Measurements from ENCODE around the gene KLHL17.
A peak's percentile ranks its signal among the peaks of the same experiment; 100 is the strongest.

KLHL17 gene

GRCh38 chr1:923131-923990, 37.0 kb upstream of the KLHL17 start, which contains the start of gene SAMD11:
TSS of gene SAMD11 (plus strand) at chr1:923923. CDS start at chr1:924432, 509 bp downstream.
- DNase-seq, result peak; percentile 84

DNA sequence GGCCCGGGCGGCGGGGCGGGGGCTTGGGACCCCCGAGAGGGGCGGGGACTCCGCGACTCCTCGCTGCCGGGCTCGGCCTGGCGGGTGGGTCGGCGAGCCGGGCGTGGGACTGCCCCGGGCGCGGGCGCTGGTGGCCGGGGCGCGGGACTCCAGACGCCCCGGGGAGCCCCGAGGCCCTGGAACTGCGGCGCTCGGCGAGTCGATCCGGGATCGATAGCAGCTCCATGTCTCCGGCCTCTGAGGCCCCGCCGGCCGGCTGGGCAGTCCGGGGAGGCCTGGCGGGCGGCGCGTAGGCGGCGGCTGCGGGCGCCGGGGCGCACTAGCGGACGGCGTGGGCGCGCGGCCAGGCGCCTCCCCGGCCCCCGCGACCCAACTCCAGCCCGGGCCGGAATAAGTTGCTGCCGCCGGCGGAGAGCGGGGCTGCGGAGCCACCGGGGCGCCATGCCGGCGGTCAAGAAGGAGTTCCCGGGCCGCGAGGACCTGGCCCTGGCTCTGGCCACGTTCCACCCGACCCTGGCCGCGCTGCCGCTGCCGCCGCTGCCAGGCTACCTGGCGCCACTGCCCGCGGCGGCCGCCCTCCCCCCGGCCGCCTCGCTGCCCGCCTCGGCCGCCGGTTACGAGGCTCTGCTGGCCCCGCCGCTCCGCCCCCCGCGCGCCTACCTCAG, 36.3 kb upstream of the KLHL17 start:
- DNase-seq, result no peak

- no peak for DNase-seq
Measured at GRCh38 chr1:924656-925560, 35.5 kb upstream of the KLHL17 start.

- DNase-seq, result peak; percentile 58
Measured at GRCh38 chr1:925561-926421, 34.6 kb upstream of the KLHL17 start.

DNA sequence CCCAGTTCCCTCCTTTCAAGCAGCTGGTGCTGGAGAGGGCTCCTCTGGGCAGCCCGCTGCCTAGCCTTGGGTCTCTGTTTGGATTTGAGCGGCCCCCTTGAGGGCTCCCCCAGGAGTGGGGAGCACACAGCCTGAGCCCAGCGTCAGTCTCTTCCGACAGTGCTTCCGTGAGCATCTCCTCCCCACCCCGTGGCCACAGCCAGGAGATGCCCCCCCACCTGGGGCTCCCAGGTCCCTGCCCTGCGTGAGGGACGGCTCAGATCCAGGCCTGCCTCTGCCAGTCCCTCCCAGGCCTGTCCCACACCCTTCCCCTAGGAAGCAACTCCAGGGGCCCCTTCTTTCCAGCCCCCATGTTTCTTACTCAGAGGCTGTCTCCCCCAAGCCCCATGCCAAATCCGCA, 33.1 kb upstream of the KLHL17 start:
- DNase-seq, result no peak

DNA sequence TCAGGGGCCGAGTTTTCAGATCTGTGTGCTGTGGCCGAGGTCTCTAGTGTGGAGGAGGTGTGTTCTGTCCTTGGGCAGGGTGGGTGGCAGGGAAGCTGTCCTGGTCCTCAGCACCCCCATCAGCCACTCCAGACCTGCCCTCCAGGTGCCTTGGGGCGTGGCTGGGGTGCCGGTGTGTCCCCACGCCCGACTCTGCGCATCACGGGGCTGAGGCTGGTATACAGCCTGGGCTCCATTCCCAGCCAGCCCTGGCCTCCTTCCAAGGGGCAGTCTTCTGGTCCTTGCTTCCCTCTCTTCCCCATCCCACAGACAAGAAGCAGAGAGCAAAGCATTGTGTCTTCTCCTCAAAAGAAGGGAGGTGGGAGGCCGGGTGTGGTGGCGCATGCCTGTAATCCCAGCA, 32.6 kb upstream of the KLHL17 start:
- DNase-seq, result no peak

- no peak for DNase-seq
Measured at GRCh38 chr1:928825-929661, 31.3 kb upstream of the KLHL17 start.

DNA sequence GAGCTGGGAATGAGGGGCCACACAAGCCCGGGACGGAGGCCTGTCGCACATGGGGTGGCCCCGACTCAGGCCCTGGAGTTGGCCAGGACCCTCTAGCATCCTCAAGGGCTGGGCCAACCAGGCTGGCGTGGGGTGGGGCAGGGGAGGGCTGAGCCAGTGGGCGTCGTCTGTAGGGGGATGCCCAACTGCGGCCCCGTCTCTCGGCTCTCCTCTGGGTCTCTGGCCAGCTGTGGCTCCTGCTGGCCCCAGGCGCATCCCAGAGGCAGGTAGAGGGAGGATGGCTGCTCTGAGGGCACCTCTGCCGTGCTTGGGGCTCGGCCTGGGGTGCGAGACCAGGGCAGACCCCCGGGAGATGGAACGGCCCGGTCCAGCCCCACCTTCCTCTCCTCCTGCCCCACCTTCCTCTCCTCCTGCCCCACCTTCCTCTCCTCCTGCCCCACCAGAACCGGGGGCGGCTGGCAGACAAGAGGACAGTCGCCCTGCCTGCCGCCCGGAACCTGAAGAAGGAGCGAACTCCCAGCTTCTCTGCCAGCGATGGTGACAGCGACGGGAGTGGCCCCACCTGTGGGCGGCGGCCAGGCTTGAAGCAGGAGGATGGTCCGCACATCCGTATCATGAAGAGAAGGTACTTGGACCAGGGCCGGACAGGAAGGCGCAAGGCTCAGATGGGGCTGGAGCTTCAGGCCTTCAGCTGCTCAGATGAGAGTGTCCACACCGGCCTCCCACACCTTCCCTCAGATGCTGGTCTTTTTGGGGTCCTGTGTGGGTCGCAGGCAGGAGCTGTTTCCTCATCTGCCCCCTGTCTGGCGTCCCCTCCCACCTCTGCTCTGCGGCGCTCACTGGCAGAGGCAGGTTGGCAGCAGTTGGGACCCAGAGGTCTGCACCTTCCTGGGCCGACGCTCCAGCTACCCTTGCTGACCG, 30.4 kb upstream of the KLHL17 start:
- no peak for DNase-seq

DNA sequence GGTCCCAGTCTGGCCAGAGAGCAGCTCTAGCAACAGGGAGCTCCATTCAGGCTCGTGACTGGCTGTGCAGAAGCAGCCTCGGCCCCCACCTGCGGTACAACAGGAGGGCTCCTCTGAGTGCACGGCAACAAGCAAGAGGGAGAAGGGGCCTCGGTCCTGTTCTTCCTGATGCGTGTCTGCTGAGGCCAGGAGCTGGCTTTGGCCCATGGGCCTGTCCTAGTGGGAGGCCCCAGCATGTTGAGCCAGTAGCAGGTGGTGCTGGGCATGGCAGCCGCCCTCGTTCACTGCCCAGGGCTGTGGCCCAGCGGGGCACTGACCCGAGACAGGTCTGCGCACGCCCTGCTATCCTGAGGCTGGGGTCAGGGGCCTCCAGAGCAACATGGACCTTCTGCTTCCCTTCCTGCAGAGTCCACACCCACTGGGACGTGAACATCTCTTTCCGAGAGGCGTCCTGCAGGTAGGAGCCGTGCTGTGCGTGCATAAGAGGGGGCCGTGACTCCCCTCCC, 29.7 kb upstream of the KLHL17 start:
- no peak for DNase-seq

- DNase-seq, result no peak
Measured at GRCh38 chr1:931380-932172, 28.8 kb upstream of the KLHL17 start.

DNA sequence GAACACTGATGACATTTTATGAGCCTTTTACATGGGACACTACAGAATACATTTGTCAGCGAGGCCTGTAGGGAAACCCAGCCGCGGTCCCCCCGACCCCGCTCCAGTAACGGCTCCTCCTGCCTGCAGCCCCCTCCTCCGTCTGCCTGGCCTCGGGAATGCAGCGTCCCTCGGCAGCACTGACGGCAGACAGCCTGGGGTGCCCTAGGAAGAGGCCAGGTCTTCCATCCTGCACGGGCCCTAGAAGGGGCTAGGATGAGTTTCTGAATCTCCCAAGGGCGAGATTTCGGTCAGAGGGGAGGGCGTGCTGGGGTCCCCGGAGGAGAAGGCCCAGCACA, 28.2 kb upstream of the KLHL17 start:
- DNase-seq, result no peak

DNA sequence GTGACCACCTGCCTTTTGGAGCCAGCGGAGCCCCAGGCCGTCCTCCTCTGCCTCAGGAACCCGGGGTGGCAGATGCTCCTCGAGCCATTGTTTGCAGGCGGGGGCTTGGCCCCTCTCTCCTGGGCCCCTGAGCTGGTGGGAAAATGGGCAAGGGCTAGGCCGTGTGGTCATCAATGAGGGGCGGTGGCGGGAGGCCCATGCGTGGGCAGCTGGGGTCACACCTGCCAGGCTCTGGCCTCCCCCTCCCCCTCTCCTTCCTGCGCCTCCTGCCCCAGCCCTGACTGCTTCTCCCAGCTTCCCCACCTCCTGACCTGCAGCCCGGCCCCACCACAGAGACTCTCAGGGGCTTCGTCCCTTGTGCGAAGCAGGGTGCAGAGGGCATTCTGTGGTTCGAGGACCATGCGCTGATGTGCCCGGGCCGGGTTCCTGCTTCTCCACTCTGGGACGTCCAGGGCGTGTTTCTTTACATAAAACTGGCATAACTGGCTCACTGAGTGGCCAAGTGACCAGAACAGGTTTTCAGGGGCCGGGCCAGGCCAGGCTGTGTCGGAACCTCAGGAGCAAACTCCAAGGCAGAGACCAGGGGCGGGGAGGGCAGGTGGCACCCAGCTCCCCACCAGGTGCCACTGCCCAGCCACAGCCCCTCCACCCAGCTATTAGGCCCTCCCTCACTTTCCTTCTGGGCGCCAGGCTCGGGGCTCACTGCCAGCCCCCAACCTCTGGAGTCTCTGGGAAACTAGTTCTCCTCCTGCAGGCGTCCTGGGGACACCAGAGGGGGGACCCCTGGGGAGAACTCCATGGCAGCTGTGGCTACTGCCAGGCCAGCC, 27.4 kb upstream of the KLHL17 start:
- no peak for DNase-seq

DNA sequence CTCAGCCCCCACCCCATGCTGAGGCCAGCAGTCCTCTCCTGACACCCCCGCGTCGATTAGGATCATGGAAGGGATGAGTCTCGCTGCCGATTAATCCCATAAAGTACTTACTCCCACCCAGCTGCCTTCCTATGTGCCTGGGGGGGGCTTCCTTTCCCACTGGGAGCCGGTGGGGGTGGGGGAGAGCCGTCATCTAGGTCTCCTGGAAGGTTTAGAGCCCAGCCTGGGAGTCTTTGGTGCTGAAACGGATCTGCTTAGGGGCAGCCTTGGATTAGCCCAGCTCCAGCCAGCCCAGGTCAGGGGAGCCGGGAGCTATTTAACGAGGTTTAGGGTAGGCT, 26.8 kb upstream of the KLHL17 start:
- no peak for DNase-seq

DNA sequence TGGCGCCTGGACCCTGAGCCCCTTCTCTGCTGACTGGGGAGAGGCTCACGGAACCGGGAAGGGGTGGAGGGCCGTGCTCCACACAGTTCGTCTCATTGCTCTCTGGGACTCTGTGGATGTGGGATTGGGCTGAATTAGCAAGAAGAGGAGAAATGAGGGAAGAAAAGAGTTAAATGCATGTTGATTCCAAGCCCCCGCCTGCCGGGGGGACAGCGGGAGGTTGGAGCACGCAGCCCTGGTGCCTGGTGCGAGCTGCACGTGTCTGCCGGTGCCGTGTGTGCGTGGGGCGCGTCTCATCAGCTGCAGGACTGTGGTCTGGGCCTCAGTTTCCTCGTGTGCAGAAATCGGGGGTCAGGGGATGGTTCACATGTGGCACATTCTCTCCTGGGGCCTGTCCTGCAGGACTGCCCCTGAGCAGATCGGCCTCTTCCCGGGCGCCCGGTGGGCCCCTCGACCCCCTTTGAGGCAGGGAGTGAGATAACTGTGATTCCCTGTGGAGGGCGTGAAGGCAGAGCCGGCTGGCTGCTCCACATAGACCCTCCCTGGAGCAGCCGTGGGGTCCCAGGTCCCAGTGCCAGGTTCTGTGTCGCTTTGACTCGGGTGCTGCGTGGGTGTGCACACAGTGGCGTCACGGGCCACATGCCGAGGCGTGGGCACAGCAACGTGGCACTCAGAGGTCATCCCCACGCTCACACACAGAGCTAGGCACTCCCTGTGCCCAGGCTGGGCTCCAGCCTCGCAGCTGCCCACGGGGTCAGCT, 25.2 kb upstream of the KLHL17 start:
- DNase-seq, result no peak

DNA sequence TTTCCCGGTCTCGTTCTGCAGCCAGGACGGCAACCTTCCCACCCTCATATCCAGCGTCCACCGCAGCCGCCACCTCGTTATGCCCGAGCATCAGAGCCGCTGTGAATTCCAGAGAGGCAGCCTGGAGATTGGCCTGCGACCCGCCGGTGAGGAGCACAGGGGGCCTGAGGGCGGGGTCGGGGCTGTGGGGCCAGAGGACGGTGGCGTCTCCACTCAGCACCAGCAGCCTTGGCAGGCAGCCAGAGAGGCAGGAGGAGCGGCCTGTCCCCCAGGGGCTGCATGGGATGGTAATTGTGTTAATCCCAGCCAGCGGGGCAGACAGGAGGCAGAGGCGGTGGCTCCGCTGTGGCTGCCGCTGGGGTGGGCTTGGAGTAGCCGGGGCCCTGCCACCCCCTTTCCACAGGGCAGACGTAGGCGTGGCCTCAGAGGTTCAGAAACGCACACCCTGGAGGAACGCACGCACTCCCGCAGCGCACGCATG, 24.6 kb upstream of the KLHL17 start:
- DNase-seq, result peak; percentile 54

DNA sequence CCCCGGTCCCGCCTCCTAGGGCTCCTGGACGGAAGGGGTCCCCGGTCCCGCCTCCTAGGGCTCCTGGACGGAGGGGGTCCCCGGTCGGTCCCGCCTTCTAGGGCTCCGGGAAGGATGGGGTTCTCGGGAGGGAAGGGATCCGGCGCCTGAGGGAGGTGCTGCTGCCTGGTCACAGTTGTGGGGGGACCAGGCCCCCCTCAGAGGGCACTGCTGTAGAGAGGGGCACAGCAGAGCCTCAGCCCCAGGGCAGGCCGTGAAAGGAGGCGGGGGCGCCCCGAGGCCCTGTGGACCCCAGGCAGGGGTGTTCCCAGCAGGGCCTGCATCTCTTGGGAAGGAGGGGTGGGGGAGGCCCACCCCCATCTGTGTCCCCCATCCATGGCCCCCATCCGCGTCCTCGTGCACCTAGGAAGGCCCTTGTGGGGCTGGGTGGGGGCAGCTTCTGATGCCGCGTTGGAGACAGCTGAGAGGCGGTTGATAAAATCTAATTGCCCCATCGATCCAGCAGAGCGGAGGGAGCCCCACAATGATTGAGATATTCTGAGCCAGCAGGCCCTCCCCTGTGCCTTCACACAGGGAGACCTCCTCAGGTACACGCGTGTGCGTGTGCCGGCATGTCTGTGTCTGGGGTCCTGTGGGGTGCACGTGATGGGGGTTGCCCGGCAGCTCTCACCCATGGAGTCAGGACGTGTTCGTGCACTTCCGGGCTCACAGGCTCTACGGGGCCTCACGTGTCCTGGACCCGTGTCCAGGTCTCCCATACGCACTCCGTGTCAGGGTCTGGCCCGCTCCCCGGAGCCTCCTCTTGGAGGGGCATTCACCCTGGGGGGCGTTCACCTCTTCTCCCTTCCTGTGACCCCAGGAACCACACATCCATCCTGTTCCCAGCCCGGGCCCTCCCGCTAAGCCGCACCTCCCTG, 23.8 kb upstream of the KLHL17 start:
- no peak for DNase-seq
